ENCODE results near the gene SMO. TPM values are rescaled to one million over a fixed set of nuclear protein-coding genes. Genes with fewer than 3 reads are reported as not detected.

The SMO gene
- total RNA-seq, 1 donor, result 1.3 TPM

GRCh38 chr7:129187681-129188371, 607 bp upstream of the SMO start:
- TF ChIP-seq, protein P1, sequence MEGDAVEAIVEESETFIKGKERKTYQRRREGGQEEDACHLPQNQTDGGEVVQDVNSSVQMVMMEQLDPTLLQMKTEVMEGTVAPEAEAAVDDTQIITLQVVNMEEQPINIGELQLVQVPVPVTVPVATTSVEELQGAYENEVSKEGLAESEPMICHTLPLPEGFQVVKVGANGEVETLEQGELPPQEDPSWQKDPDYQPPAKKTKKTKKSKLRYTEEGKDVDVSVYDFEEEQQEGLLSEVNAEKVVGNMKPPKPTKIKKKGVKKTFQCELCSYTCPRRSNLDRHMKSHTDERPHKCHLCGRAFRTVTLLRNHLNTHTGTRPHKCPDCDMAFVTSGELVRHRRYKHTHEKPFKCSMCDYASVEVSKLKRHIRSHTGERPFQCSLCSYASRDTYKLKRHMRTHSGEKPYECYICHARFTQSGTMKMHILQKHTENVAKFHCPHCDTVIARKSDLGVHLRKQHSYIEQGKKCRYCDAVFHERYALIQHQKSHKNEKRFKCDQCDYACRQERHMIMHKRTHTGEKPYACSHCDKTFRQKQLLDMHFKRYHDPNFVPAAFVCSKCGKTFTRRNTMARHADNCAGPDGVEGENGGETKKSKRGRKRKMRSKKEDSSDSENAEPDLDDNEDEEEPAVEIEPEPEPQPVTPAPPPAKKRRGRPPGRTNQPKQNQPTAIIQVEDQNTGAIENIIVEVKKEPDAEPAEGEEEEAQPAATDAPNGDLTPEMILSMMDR (IDR thresholded peaks at IDR 0.05; ENCODE audit: insufficient read depth, low read depth, low read length), result no peak
- no peak for DNase-seq (ENCODE audit: low read depth)
- H3K4me3 ChIP-seq (ENCODE audit: low read depth, low read length), result peak overlapping the region; percentile 60

- H3K4me3 ChIP-seq (ENCODE audit: low read depth, low read length), result peak overlapping the region; percentile 60
- TF ChIP-seq, protein P1 (IDR thresholded peaks at IDR 0.05; ENCODE audit: insufficient read depth, low read depth, low read length), result no peak
- DNase-seq (ENCODE audit: low read depth), result no peak
Observed at GRCh38 chr7:129188892-129189660, 643 bp downstream of the SMO start.

GRCh38 chr7:129189661-129190310, 1.4 kb downstream of the SMO start:
- DNase-seq (ENCODE audit: low read depth), result no peak
- TF ChIP-seq, protein P1 (IDR thresholded peaks at IDR 0.05; ENCODE audit: insufficient read depth, low read depth, low read length), result no peak
- peak overlapping the region; percentile 60 for H3K4me3 ChIP-seq (ENCODE audit: low read depth, low read length)

DNA sequence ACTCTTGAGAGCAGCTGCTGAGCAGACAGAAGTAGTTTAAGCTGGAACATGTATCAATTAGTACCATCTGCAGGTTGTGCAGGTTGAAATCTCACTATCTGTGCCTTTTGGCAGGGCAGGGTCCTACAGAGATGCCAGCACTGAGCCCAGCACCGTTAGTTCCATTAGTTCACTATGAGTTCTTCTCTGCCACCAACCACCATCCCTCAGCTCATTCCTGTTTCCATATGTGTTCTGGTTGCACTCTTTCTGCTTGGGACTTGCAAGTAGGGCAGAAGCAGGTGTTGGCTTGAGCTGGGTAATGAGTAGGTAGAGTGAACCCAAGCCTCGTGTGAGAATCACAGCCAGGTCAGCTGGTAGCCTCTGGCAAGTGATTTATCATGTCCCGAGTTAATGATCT, 2.8 kb downstream of the SMO start:
- TF ChIP-seq, protein P1 (IDR thresholded peaks at IDR 0.05; ENCODE audit: insufficient read depth, low read depth, low read length), result no peak
- H3K4me3 ChIP-seq (ENCODE audit: low read depth, low read length), result no peak overlapping the region
- DNase-seq (ENCODE audit: low read depth), result no peak

DNA sequence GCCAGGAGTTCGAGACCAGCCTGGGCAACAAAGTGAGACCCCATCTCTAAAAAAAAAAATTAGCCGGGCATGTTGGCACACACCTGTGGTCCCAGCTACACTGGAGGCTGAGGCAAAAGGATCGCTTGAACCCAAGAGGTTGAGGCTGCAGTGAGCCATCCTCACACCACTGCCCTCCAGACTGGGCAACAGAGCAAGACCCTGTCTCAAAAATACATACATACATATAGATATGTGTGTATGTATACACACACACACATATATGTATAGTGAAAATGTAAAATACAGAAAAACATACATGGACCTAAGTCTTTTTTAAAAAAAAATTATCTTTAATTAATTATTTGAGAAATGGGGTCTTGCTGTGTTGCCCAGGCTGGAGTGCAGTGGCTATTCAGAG, 5.5 kb downstream of the SMO start:
- no peak for DNase-seq (ENCODE audit: low read depth)
- H3K4me3 ChIP-seq (ENCODE audit: low read depth, low read length), result no peak overlapping the region
- TF ChIP-seq, protein P1 (IDR thresholded peaks at IDR 0.05; ENCODE audit: insufficient read depth, low read depth, low read length), result no peak

GRCh38 chr7:129197771-129198170, 9.3 kb downstream of the SMO start:
- DNase-seq (ENCODE audit: low read depth), result no peak
- TF ChIP-seq, protein P1 (IDR thresholded peaks at IDR 0.05; ENCODE audit: insufficient read depth, low read depth, low read length), result no peak

More at GRCh38 chr7:129197771-129198170, 9.3 kb downstream of the SMO start:
- no peak overlapping the region for H3K4me3 ChIP-seq (ENCODE audit: low read depth, low read length)

Measured in fibroblast of villous mesenchyme (primary cell).